HG02840 (cell line): ENCODE data around the gene CCT6A.
"Not testable (repeated sequence)": the region's sequence is repeated elsewhere in the genome, so short reads cannot be mapped to it uniquely, and the experiment has no call there.

Experiments
- ATAC-seq: cut with Tn5 transposase; IDR thresholded peaks from one replicate; pipeline ENCODE4 v1.9.1; 2021; ENCODE audit warnings: mild to moderate bottlenecking, moderate library complexity, moderate number of reproducible peaks; ENCODE audit not compliant: unreplicated experiment, low FRiP score

CCT6A gene

GRCh38 chr7:56048245-56048644, 3.3 kb upstream of the CCT6A start:
- no peak for ATAC-seq

- ATAC-seq: not testable (repeated sequence)
Observed at GRCh38 chr7:56048763-56049162, 2.8 kb upstream of the CCT6A start.

- ATAC-seq: no peak
Observed at GRCh38 chr7:56051053-56051338, 569 bp upstream of the CCT6A start.

- ATAC-seq: no peak
Observed at GRCh38 chr7:56053379-56053778, 1.8 kb downstream of the CCT6A start.

GRCh38 chr7:56053993-56054392, 2.4 kb downstream of the CCT6A start:
- ATAC-seq: no peak

GRCh38 chr7:56062382-56062781, 10.8 kb downstream of the CCT6A start:
- ATAC-seq: no peak

- ATAC-seq: no peak
Observed at GRCh38 chr7:56063500-56063881, 11.9 kb downstream of the CCT6A start.

GRCh38 chr7:56063882-56064625, 12.5 kb downstream of the CCT6A start, which contains the start of gene SUMF2:
Gene SUMF2 (plus strand): TSS chr7:56064286. CDS start chr7:56064312, 26 bp downstream.
- peak; percentile 86 for ATAC-seq

- ATAC-seq: not testable (repeated sequence)
Observed at GRCh38 chr7:56066376-56066775, 14.8 kb downstream of the CCT6A start.

- ATAC-seq: peak; percentile 87
Observed at GRCh38 chr7:56074371-56074791, 22.8 kb downstream of the CCT6A start.

GRCh38 chr7:56077681-56078080, 26.1 kb downstream of the CCT6A start:
- ATAC-seq: no peak

GRCh38 chr7:56078196-56078595, 26.6 kb downstream of the CCT6A start:
- ATAC-seq: no peak

GRCh38 chr7:56079450-56080185, 28.1 kb downstream of the CCT6A start:
- ATAC-seq: no peak

GRCh38 chr7:56080726-56081435, 29.3 kb downstream of the CCT6A start:
- ATAC-seq: not testable (repeated sequence)

- no peak for ATAC-seq
Observed at GRCh38 chr7:56081626-56082340, 30.2 kb downstream of the CCT6A start.

- no peak for ATAC-seq
Observed at GRCh38 chr7:56083150-56083785, 31.7 kb downstream of the CCT6A start.

- no peak for ATAC-seq
Observed at GRCh38 chr7:56086761-56087160, 35.2 kb downstream of the CCT6A start.

- no peak for ATAC-seq
Observed at GRCh38 chr7:56087445-56087844, 35.9 kb downstream of the CCT6A start.

- no peak for ATAC-seq
Observed at GRCh38 chr7:56091591-56091990, 40.0 kb downstream of the CCT6A start.

GRCh38 chr7:56092388-56092787, 40.8 kb downstream of the CCT6A start:
- not testable (repeated sequence) for ATAC-seq
